ENCODE data around the gene SLC46A1. TPM values are rescaled to one million over a fixed set of nuclear protein-coding genes. Genes with fewer than 3 reads are reported as not detected.

SLC46A1 gene
- total RNA-seq, 4 donors from 2014 or later, result 1.5 to 17.6 (median 4.7) TPM

- DNase-seq, result no peak
Observed at GRCh38 chr17:28348979-28349378, 57.0 kb downstream of the SLC46A1 start.

GRCh38 chr17:28347261-28347891 lies 58.6 kb downstream of the SLC46A1 start:
- Histone ChIP-seq H3K27me3 (no peaks in the 10 kb centered on the region), H3K27ac (peak overlapping the region in 1 of 2 donors; percentile 15), H3K36me3 (no peaks in the 10 kb centered on the region), H3K4me3 (no peak overlapping the region), H3K9me3 (no peaks in the 10 kb centered on the region), H3K4me1 (no peaks in the 10 kb centered on the region)
- intact Hi-C loops (cut with DNase I; ENCODE audit: low total_unique reads), result no loop called here
- no peak for DNase-seq
- no peak for TF ChIP-seq POLR2A (IDR thresholded peaks at IDR 0.05)
- TF ChIP-seq CTCF (IDR thresholded peaks at IDR 0.05), result no peak

More at GRCh38 chr17:28348979-28349378, 57.0 kb downstream of the SLC46A1 start:
- H3K27me3 ChIP-seq, result no peaks in the 10 kb centered on the region
- no peak overlapping the region for H3K27ac ChIP-seq
- TF ChIP-seq CTCF (IDR thresholded peaks at IDR 0.05), result no peak
- no peak for TF ChIP-seq POLR2A (IDR thresholded peaks at IDR 0.05)
- H3K36me3 ChIP-seq, result no peaks in the 10 kb centered on the region
- H3K9me3 ChIP-seq, result no peaks in the 10 kb centered on the region
- no peaks in the 10 kb centered on the region for H3K4me1 ChIP-seq
- intact Hi-C loops (cut with DNase I; ENCODE audit: low total_unique reads), result no loop called here
- no peak overlapping the region for H3K4me3 ChIP-seq

GRCh38 chr17:28346746-28347246 lies 59.2 kb downstream of the SLC46A1 start:
- Histone ChIP-seq H3K36me3 (no peaks in the 10 kb centered on the region), H3K4me1 (no peaks in the 10 kb centered on the region), H3K4me3 (no peak overlapping the region), H3K27ac (no peak overlapping the region), H3K9me3 (no peaks in the 10 kb centered on the region), H3K27me3 (no peaks in the 10 kb centered on the region)
- no peak for DNase-seq
- TF ChIP-seq CTCF (IDR thresholded peaks at IDR 0.05) (peak in 2 of 4 experiments; percentile 10 to 24), POLR2A (IDR thresholded peaks at IDR 0.05) (no peak)
- intact Hi-C loops (cut with DNase I; ENCODE audit: low total_unique reads), result no loop called here

GRCh38 chr17:28346199-28346580 lies 59.8 kb downstream of the SLC46A1 start:
- no peaks in the 10 kb centered on the region for H3K27me3 ChIP-seq
- TF ChIP-seq CTCF (IDR thresholded peaks at IDR 0.05) (no peak), POLR2A (IDR thresholded peaks at IDR 0.05) (no peak)

GRCh38 chr17:28345419-28346198 lies 60.4 kb downstream of the SLC46A1 start:
- no peaks in the 10 kb centered on the region for H3K9me3 ChIP-seq
- DNase-seq, result no peak
- H3K4me3 ChIP-seq, result no peak overlapping the region
- H3K27me3 ChIP-seq, result no peaks in the 10 kb centered on the region
- H3K36me3 ChIP-seq, result no peaks in the 10 kb centered on the region
- intact Hi-C loops (cut with DNase I; ENCODE audit: low total_unique reads), result no loop called here
- H3K27ac ChIP-seq, result no peak overlapping the region
- no peaks in the 10 kb centered on the region for H3K4me1 ChIP-seq
- TF ChIP-seq POLR2A (IDR thresholded peaks at IDR 0.05), result no peak
- no peak for TF ChIP-seq CTCF (IDR thresholded peaks at IDR 0.05)

More at GRCh38 chr17:28346199-28346580, 59.8 kb downstream of the SLC46A1 start:
- Histone ChIP-seq H3K36me3 (no peaks in the 10 kb centered on the region), H3K4me1 (no peaks in the 10 kb centered on the region), H3K27ac (no peak overlapping the region), H3K4me3 (no peak overlapping the region), H3K9me3 (no peaks in the 10 kb centered on the region)
- intact Hi-C loops (cut with DNase I; ENCODE audit: low total_unique reads), result no loop called here
- no peak for DNase-seq

All from uterus (tissue), 4 donors.